ENCODE results near the gene KLHL29. TPM values are rescaled to one million over a fixed set of nuclear protein-coding genes. Genes with fewer than 3 reads are reported as not detected.

KLHL29 gene
- total and polyA plus RNA-seq, 2 experiments from 2014 or later: 1.5 to 6.5 TPM

- H3K9me3 Mint-ChIP-seq: no peaks in the 10 kb centered on the region
- no peaks in the 10 kb centered on the region; the same call in 1 of the 2 replicates for H4K20me1 ChIP-seq (replicated peaks; ENCODE audit: insufficient read depth)
- no peak for DNase-seq (ENCODE audit: low spot score)
- no peaks in the 10 kb centered on the region for H3K4me1 ChIP-seq (ENCODE audit: insufficient read depth)
- H3K4me1 Mint-ChIP-seq: peaks cover 19% of the 10 kb centered on the region
- H3K4me3 Mint-ChIP-seq: no peak overlapping the region
- H3K27me3 ChIP-seq (ENCODE audit: insufficient read depth): no peaks in the 10 kb centered on the region
- H2AFZ ChIP-seq: no peak overlapping the region
- H3K4me3 ChIP-seq: no peak overlapping the region
- ATAC-seq: no peak; the same call in 2 of the 3 replicates
- no peaks in the 10 kb centered on the region for H3K36me3 ChIP-seq (ENCODE audit: insufficient read depth)
- no peaks in the 10 kb centered on the region for H3K79me2 ChIP-seq (replicated peaks; ENCODE audit: insufficient read depth)
- no peaks in the 10 kb centered on the region for H3F3A ChIP-seq (replicated peaks; ENCODE audit: low read depth)
- no peaks in the 10 kb centered on the region; the same call in 2 of the 3 replicates for H3K36me3 Mint-ChIP-seq (ENCODE audit: low read depth)
- TF ChIP-seq REST (IDR thresholded peaks at IDR 0.05; ENCODE audit: unreplicated experiment) (no peak), EZH2phosphoT487 (IDR thresholded peaks at IDR 0.05; ENCODE audit: unreplicated experiment) (no peak), ZNF462 (CRISPR knock-in tag; IDR thresholded peaks at IDR 0.05) (no peak), NANOG (IDR thresholded peaks at IDR 0.05; ENCODE audit: borderline replicate concordance) (no peak), CTCF (conservative IDR thresholded peaks at IDR 0.05; ENCODE audit: low read depth in 2 of 2) (no peak), ETS1 (IDR thresholded peaks at IDR 0.05) (no peak), POLR2AphosphoS5 (IDR thresholded peaks at IDR 0.05; ENCODE audit: low read depth) (no peak), CREB1 (CRISPR knock-in tag; IDR thresholded peaks at IDR 0.05; ENCODE audit: low read depth) (no peak), ZNF114 (CRISPR knock-in tag; IDR thresholded peaks at IDR 0.05) (no peak), EZH2 (IDR thresholded peaks at IDR 0.05; ENCODE audit: low read depth, unreplicated experiment) (no peak), ZNF331 (CRISPR knock-in tag; IDR thresholded peaks at IDR 0.05; ENCODE audit: low read depth) (no peak), STAT1 (IDR thresholded peaks at IDR 0.05; ENCODE audit: unreplicated experiment) (no peak), JUNB (IDR thresholded peaks at IDR 0.05; ENCODE audit: unreplicated experiment) (no peak)
- H3K9me2 ChIP-seq (ENCODE audit: insufficient read depth): no peaks in the 10 kb centered on the region
- H3K27ac Mint-ChIP-seq: no peak overlapping the region
- no peak overlapping the region for H3K4me2 ChIP-seq
- H3K27me3 Mint-ChIP-seq (ENCODE audit: insufficient read depth, low read depth, poor library complexity): peaks cover 7% of the 10 kb centered on the region
- no peak overlapping the region for H3K27ac ChIP-seq (ENCODE audit: low read depth)
Observed at GRCh38 chr2:23549051-23549450, 164.1 kb downstream of the KLHL29 start.
